AG04450 (cell line): ENCODE measurements around the gene SCAF11. TPM values are rescaled to one million over a fixed set of nuclear protein-coding genes. Genes with fewer than 3 reads are reported as not detected.

ENCODE experiments used
- CTCF ChIA-PET: fragments of 300-600, 350-600 bp; formaldehyde crosslinking; extraction: SDS; loops from one replicate; lab custom pipeline; 2022; ENCODE audit warnings: antibody characterized with exemption, inconsistent platforms; lab: Charles Lee
- POLR2A ChIA-PET: fragments of 350-600 bp; formaldehyde crosslinking; extraction: SDS; loops from one replicate; lab custom pipeline; 2021; ENCODE audit warnings: antibody characterized with exemption, inconsistent platforms; lab: Yijun Ruan, JAX
- DNase-seq: peaks from one replicate; pipeline ENCODE4 v3.0.0-alpha.2; 2011; ENCODE audit warnings: low read depth, low spot score
- H3K27ac ChIP-seq: one replicate; pipeline ENCODE4 v1.5.1; 2012; ENCODE audit warnings: low read depth, low read length, control low read depth
- H3K27me3 ChIP-seq: one replicate; pipeline ENCODE4 v1.6.0; 2012; ENCODE audit warnings: low read length; ENCODE audit not compliant: control insufficient read depth, insufficient read depth
- H3K4me3 ChIP-seq: 2 replicates; pipeline ENCODE4 v1.5.1; 2011; ENCODE audit warnings: mild to moderate bottlenecking, low read depth, low read length, control low read depth
- H3K9me3 ChIP-seq: 2 replicates; pipeline ENCODE4 v1.5.1; 2012; ENCODE audit warnings: low read length; ENCODE audit not compliant: control insufficient read depth, insufficient read depth
- polyA plus RNA-seq: library from polyadenylated mRNA; depleted of rRNA; stranded (reverse); fragments of >200 nt; gene quantifications from 2 replicates; pipeline ENCODE4 v1.2.3, GENCODE V29; 2011
- TF ChIP-seq, protein P1 (sequence below): IDR thresholded peaks from 2 replicates; pipeline ENCODE4 v1.5.1; 2011; ENCODE audit warnings: low read depth, low read length, control low read depth, inconsistent platforms

Gene SCAF11
- polyA plus RNA-seq, 1 experiment: 66.2 TPM

DNA sequence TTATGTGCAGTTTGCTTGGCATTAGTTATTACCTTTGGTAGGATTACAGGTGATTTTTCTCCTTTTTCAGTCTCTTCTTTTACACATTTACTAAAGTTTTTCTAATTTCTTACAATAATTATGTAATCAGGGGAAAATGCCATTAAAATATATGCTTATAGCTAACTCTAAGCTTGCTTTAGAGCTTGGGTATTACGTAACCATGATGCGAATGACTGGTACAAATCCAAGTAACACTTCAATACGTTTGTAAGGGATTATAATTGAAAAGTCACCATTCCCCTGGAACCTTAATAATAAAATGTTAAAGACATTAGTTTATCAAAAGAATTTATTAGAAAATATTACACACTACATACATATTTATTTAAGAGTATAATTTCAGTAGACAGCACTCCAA is 71.6 kb downstream of the SCAF11 start:
- DNase-seq: no peak

DNA sequence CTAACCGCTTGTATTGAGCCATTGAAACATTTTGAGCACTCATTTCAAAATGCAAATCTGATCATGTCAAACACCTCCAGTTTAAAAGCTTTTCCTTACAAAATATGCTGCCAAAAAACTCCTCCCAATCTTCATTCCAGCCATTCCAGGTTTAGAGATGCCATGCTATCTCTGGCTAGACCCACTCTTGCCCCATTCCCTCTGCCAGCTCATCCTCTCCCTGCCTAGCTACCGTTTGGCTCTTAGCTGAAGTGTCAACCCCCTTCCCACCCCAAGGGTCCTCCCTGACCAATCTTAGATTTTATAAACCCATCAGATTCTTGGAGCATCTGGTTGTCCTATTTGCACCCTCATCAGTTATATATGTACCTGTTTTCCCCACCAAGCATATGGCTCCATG is 75.0 kb downstream of the SCAF11 start:
- TF ChIP-seq, protein P1, sequence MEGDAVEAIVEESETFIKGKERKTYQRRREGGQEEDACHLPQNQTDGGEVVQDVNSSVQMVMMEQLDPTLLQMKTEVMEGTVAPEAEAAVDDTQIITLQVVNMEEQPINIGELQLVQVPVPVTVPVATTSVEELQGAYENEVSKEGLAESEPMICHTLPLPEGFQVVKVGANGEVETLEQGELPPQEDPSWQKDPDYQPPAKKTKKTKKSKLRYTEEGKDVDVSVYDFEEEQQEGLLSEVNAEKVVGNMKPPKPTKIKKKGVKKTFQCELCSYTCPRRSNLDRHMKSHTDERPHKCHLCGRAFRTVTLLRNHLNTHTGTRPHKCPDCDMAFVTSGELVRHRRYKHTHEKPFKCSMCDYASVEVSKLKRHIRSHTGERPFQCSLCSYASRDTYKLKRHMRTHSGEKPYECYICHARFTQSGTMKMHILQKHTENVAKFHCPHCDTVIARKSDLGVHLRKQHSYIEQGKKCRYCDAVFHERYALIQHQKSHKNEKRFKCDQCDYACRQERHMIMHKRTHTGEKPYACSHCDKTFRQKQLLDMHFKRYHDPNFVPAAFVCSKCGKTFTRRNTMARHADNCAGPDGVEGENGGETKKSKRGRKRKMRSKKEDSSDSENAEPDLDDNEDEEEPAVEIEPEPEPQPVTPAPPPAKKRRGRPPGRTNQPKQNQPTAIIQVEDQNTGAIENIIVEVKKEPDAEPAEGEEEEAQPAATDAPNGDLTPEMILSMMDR: no peak
- Histone ChIP-seq H3K9me3 (no peaks in the 10 kb centered on the region; the same call in 1 of the 2 replicates), H3K4me3 (no peak overlapping the region), H3K27me3 (no peaks in the 10 kb centered on the region), H3K27ac (no peak overlapping the region)
- DNase-seq: no peak
- ChIA-PET POLR2A (no interaction called here), CTCF (no interaction called here)

More for the DNA sequence above, 71.6 kb downstream of the SCAF11 start:
- Histone ChIP-seq H3K4me3 (no peak overlapping the region), H3K9me3 (no peaks in the 10 kb centered on the region; the same call in 1 of the 2 replicates), H3K27me3 (no peaks in the 10 kb centered on the region), H3K27ac (no peak overlapping the region)
- ChIA-PET CTCF (interaction anchor here (0.7 kb wide), 1 partner anchor 375 kb away, joined by 3 read pairs; no protein-coding TSS in a partner anchor), POLR2A (no interaction called here)
- TF ChIP-seq, protein P1: no peak

DNA sequence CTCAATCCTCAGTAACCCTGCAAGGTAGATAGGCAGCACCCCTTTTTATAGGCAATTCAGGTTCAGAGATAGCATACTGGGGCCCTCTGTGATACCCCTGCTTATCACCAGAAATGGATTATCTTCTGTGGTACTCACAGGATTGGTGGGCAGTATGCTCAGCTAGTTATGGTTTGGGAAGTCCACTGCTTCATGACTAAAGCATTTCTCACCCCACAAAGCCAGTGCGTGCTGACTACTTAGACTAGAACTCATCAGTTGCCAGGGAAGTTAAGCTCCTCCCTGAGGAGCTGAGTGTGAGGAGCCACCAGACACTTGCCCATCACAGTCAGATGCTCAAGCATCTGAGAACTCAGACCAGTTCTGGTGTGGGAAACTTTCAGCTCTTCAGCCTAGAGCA is 76.3 kb downstream of the SCAF11 start:
- TF ChIP-seq, protein P1: no peak
- ChIA-PET CTCF (interaction anchor here (1.4 to 2.5 kb wide), 2 partner anchors 73 to 151 kb away, joined by 4 to 8 read pairs; no protein-coding TSS in a partner anchor), POLR2A (interaction anchor here (0.6 to 1.5 kb wide), 3 partner anchors 10 to 76 kb away, joined by 3 read pairs; no protein-coding TSS in a partner anchor)
- H3K27me3 ChIP-seq: no peaks in the 10 kb centered on the region
- H3K27ac ChIP-seq: no peak overlapping the region
- peak; percentile 59 for DNase-seq
- H3K4me3 ChIP-seq: no peak overlapping the region
- H3K9me3 ChIP-seq: no peaks in the 10 kb centered on the region; the same call in 1 of the 2 replicates

DNA sequence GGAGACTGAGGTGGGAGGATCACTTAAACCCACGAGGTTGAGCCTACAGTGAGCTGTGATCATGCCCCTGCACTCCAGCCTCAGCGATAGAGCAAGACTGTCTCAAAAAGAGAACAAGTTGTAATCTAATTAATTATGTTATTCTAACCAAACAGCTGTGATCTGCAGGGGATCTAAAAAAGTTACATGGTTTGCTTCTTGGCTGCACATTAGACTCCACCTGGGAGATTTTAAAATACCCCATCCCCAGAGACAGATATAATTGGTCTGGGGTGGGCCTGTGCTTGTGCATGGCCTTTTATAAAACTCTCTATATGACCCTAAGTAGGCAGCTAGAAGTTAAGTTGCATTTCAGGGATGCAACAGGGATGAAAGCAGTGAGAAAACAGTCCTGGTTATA is 76.7 kb downstream of the SCAF11 start:
- DNase-seq: no peak
- Histone ChIP-seq H3K27me3 (no peaks in the 10 kb centered on the region), H3K9me3 (no peaks in the 10 kb centered on the region; the same call in 1 of the 2 replicates), H3K27ac (no peak overlapping the region), H3K4me3 (no peak overlapping the region)
- ChIA-PET CTCF (interaction anchor here (1.4 to 2.5 kb wide), 2 partner anchors 74 to 151 kb away, joined by 4 to 8 read pairs; no protein-coding TSS in a partner anchor), POLR2A (interaction anchor here (1.0 to 1.5 kb wide), 2 partner anchors 11 to 76 kb away, joined by 3 read pairs; no protein-coding TSS in a partner anchor)
- TF ChIP-seq, protein P1: no peak

DNA sequence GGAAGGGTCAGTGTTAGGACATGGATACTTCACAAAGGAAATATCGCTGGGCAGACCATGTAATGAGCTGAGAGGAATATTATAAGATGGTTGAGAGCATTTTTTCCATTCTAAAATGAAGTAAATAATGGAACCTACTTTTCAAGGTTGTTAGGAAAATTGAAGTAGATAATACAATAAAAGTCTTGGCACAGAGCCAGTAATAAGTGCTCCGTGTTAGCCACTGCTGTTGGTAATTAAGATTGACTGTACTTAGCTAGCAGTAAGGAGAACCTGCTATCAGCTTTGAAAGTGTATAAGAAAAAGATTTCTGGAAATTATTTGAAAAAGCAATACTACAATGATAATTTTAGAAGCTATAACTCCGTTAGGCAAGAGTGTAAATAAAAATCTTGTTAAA is 77.6 kb downstream of the SCAF11 start:
- H3K9me3 ChIP-seq: no peaks in the 10 kb centered on the region; the same call in 1 of the 2 replicates
- no peaks in the 10 kb centered on the region for H3K27me3 ChIP-seq
- DNase-seq: no peak
- H3K4me3 ChIP-seq: no peak overlapping the region
- TF ChIP-seq, protein P1: no peak
- ChIA-PET POLR2A (no interaction called here), CTCF (interaction anchor here (2.5 kb wide), 1 partner anchor 150 kb away, joined by 8 read pairs; no protein-coding TSS in a partner anchor)
- no peak overlapping the region for H3K27ac ChIP-seq
